HCT116 (cell line): ENCODE measurements around the gene ACTBL2.

Experiments used
- JUND ChIP-seq: IDR thresholded peaks from 2 replicates; pipeline ENCODE4 v1.6.1; 2012
- POLR2AphosphoS5 ChIP-seq: IDR thresholded peaks from 2 replicates; pipeline ENCODE4 v1.6.1; 2011; ENCODE audit warnings: mild to moderate bottlenecking, low read depth, low read length, moderate library complexity
- SIN3A ChIP-seq: IDR thresholded peaks from 2 replicates; pipeline ENCODE4 v1.6.1; 2012; ENCODE audit warnings: low read depth
- SP1 ChIP-seq: IDR thresholded peaks from 2 replicates; pipeline ENCODE4 v1.6.1; 2012; ENCODE audit warnings: low read depth
- SRF ChIP-seq: IDR thresholded peaks from 2 replicates; pipeline ENCODE4 v1.6.1; 2012; ENCODE audit warnings: low read depth
- TF ChIP-seq, protein P1 (sequence below), 3 experiments: fragments of 200-600 bp in 1 of 3; sonication (generic) in 1 of 3; IDR thresholded peaks in 2 of 3; conservative IDR thresholded peaks in 1 of 3; 2 replicates each; pipeline ENCODE4 v1.5.1; 2012 to 2017; ENCODE audit warnings: low read depth in 2 of 3, low read length in 2 of 3, antibody characterized with exemption in 1 of 3, borderline replicate concordance in 1 of 3, control low read depth in 1 of 3, mild to moderate bottlenecking in 1 of 3, mixed read lengths in 1 of 3, mixed run types in 1 of 3, moderate library complexity in 1 of 3; ENCODE audit not compliant: insufficient read depth in 1 of 3

DNA sequence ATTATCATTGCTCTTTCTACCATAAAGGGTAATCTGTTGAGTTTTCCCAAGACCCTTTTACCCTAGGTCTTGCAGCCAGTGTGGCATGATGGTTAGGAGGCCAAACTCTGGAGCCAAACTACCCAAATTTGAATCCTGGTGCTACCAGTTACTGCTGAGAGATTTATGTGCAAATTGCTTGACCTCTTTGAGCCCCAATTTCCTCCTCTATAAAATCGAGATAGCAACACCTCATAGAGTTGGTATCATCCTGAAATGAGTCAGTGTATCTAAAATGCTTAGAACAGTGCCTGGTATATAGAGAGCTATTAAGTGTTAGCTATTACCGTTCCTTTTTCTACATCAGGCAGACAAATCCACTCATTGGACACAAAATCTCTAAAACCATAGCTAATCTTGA, 43.0 kb downstream of the ACTBL2 start:
- no peak for TF ChIP-seq JUND
- TF ChIP-seq, protein P1, sequence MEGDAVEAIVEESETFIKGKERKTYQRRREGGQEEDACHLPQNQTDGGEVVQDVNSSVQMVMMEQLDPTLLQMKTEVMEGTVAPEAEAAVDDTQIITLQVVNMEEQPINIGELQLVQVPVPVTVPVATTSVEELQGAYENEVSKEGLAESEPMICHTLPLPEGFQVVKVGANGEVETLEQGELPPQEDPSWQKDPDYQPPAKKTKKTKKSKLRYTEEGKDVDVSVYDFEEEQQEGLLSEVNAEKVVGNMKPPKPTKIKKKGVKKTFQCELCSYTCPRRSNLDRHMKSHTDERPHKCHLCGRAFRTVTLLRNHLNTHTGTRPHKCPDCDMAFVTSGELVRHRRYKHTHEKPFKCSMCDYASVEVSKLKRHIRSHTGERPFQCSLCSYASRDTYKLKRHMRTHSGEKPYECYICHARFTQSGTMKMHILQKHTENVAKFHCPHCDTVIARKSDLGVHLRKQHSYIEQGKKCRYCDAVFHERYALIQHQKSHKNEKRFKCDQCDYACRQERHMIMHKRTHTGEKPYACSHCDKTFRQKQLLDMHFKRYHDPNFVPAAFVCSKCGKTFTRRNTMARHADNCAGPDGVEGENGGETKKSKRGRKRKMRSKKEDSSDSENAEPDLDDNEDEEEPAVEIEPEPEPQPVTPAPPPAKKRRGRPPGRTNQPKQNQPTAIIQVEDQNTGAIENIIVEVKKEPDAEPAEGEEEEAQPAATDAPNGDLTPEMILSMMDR (IDR thresholded peaks at IDR 0.05 in 2 of 3, conservative IDR thresholded peaks at IDR 0.05 in 1 of 3; ENCODE audit: borderline replicate concordance in 1 of 3, insufficient read depth in 1 of 3, low read depth in 2 of 3, low read length in 2 of 3), result no peak
- no peak for TF ChIP-seq POLR2AphosphoS5
- TF ChIP-seq SRF, result no peak
- no peak for TF ChIP-seq SIN3A
- no peak for TF ChIP-seq SP1
